HCT116 (cell line): ENCODE measurements around the gene CDC45. TPM values are rescaled to one million over a fixed set of nuclear protein-coding genes. Genes with fewer than 3 reads are reported as not detected.

Experiments
- ATAC-seq: fragments of 200-7000 bp; cut with Tn5 transposase; 2 replicates; pipeline ENCODE4 v1.9.1; 2020; ENCODE audit warnings: mild to moderate bottlenecking, moderate library complexity
- BruUV-seq: library from RNA; stranded (reverse); fragments of 400-500 nt; replicated peaks from 2 replicates; lab custom pipeline; 2021; lab: Mats Ljungman, UMichigan
- CTCF ChIA-PET: fragments of 300-600 bp; sonication (Branson Sonifier 250); formaldehyde crosslinking; loops from one replicate; lab custom pipeline; 2021; ENCODE audit warnings: antibody characterized with exemption; lab: Charles Lee
- POLR2A ChIA-PET: fragments of 300-600, 350-600 bp; sonication (Branson Sonifier 250); formaldehyde crosslinking; loops from one replicate; lab custom pipeline; 2021; ENCODE audit warnings: antibody characterized with exemption; lab: Charles Lee
- RAD21 ChIA-PET, 2 experiments: fragments of 300-600 bp; sonication (Branson Sonifier 250); formaldehyde crosslinking; loops; one replicate each; lab custom pipeline; 2023; ENCODE audit warnings: low total read pairs in 2 of 2; ENCODE audit not compliant: uncharacterized antibody in 2 of 2, unreplicated experiment in 2 of 2, low non-redundant PET in 1 of 2; lab: Charles Lee
- DNase-seq: peaks from one replicate; pipeline ENCODE4 v3.0.0-alpha.2; 2010; ENCODE audit warnings: low read depth, low spot score
- H2AFZ ChIP-seq: fragments of 200-600 bp; shearing (Covaris generic), sonication (generic); 2 replicates; pipeline ENCODE4 v1.6.1; 2017; ENCODE audit warnings: low read depth, mixed run types, mixed read lengths, antibody characterized with exemption, low read length; ENCODE audit not compliant: poor library complexity, severe bottlenecking
- H3K27ac ChIP-seq: 2 replicates; pipeline ENCODE4 v1.5.1; 2012; ENCODE audit warnings: low read depth, low read length
- H3K27me3 ChIP-seq: fragments of 200-600 bp; sonication (generic); 2 replicates; pipeline ENCODE4 v1.6.1; 2016; ENCODE audit warnings: mixed run types, low read length, mixed read lengths; ENCODE audit not compliant: insufficient read depth
- H3K36me3 ChIP-seq, 2 experiments: fragments of 200-500 bp in 1 of 2; fragments of 200-600 bp in 1 of 2; sonication (Bioruptor generic) in 1 of 2; sonication (generic) in 1 of 2; 2 replicates each; pipeline versions ENCODE4 v1.5.1 to v1.6.1; 2014 to 2016; ENCODE audit warnings: low read length in 2 of 2, inconsistent platforms in 1 of 2, mixed read lengths in 1 of 2, mixed run types in 1 of 2; ENCODE audit not compliant: insufficient read depth in 2 of 2, control insufficient read depth in 1 of 2
- H3K4me1 ChIP-seq, 2 experiments: fragments of 200-600 bp in 1 of 2; sonication (generic) in 1 of 2; 2 replicates each; pipeline versions ENCODE4 v1.5.1 to v1.6.1; 2012 to 2017; ENCODE audit warnings: low read length in 2 of 2, inconsistent platforms in 1 of 2, mild to moderate bottlenecking in 1 of 2, mixed read lengths in 1 of 2, mixed run types in 1 of 2, moderate library complexity in 1 of 2; ENCODE audit not compliant: insufficient read depth in 2 of 2, control insufficient read depth in 1 of 2
- H3K4me2 ChIP-seq: fragments of 200-600 bp; sonication (generic); 2 replicates; pipeline ENCODE4 v1.6.1; 2017; ENCODE audit warnings: mixed run types, low read length, mixed read lengths
- H3K4me3 ChIP-seq, 2 experiments: fragments of 200-600 bp in 1 of 2; sonication (generic) in 1 of 2; replicated peaks in 1 of 2; 2 replicates each; pipeline ENCODE4 v1.5.1; 2011 to 2016; ENCODE audit warnings: low read length in 2 of 2, control low read depth in 1 of 2, low read depth in 1 of 2, mild to moderate bottlenecking in 1 of 2, mixed read lengths in 1 of 2, mixed run types in 1 of 2
- H3K79me2 ChIP-seq: fragments of 200-600 bp; sonication (generic); 2 replicates; pipeline ENCODE4 v1.6.1; 2017; ENCODE audit warnings: mild to moderate bottlenecking, mixed run types, low read length, moderate library complexity, mixed read lengths; ENCODE audit not compliant: insufficient read depth
- H3K9ac ChIP-seq: fragments of 200-600 bp; sonication (generic); 2 replicates; pipeline ENCODE4 v1.6.1; 2016; ENCODE audit warnings: low read length, mixed read lengths
- H3K9me2 ChIP-seq: fragments of 200-600 bp; sonication (generic), shearing (Covaris generic); 2 replicates; pipeline ENCODE4 v1.6.1; 2017; ENCODE audit warnings: mixed run types, mild to moderate bottlenecking, moderate library complexity; ENCODE audit not compliant: insufficient read depth
- H3K9me3 ChIP-seq, 2 experiments: fragments of 200-500 bp in 1 of 2; fragments of 200-600 bp in 1 of 2; sonication (Bioruptor generic) in 1 of 2; sonication (generic) in 1 of 2; 2 replicates each; pipeline ENCODE4 v1.6.1; 2014 to 2017; ENCODE audit warnings: low read length in 2 of 2, mixed read lengths in 2 of 2, inconsistent platforms in 1 of 2, low read depth in 1 of 2, mild to moderate bottlenecking in 1 of 2, mixed run types in 1 of 2, moderate library complexity in 1 of 2; ENCODE audit not compliant: control insufficient read depth in 1 of 2, insufficient read depth in 1 of 2
- H4K20me1 ChIP-seq: fragments of 200-600 bp; sonication (generic), shearing (Covaris generic); 2 replicates; pipeline ENCODE4 v1.6.1; 2017; ENCODE audit warnings: mixed run types, mild to moderate bottlenecking, moderate library complexity; ENCODE audit not compliant: insufficient read depth
- CBX3 ChIP-seq: IDR thresholded peaks from 2 replicates; pipeline ENCODE4 v1.6.1; 2012; ENCODE audit warnings: low read depth
- POLR2AphosphoS5 ChIP-seq: IDR thresholded peaks from 2 replicates; pipeline ENCODE4 v1.6.1; 2011; ENCODE audit warnings: mild to moderate bottlenecking, low read depth, low read length, moderate library complexity
- ZNF274 ChIP-seq: fragments of 200-500 bp; sonication (Bioruptor generic); IDR thresholded peaks from 2 replicates; pipeline ENCODE4 v1.6.1; 2014; ENCODE audit warnings: mild to moderate bottlenecking, low read depth, low read length, inconsistent platforms
- intact Hi-C: fragments of 100-400 bp; cut with micrococcal nuclease; formaldehyde crosslinking; loops from 2 replicates; pipeline ENCODE4 v1.10.0; 2022
- total RNA-seq: library from RNA; stranded (reverse); gene quantifications from one replicate; pipeline ENCODE4 v1.2.1, GENCODE V29; 2021; ENCODE audit not compliant: unreplicated experiment
- TF ChIP-seq, protein P1 (sequence below), 3 experiments: fragments of 200-600 bp in 1 of 3; sonication (generic) in 1 of 3; IDR thresholded peaks in 2 of 3; conservative IDR thresholded peaks in 1 of 3; 2 replicates each; pipeline ENCODE4 v1.5.1; 2012 to 2017; ENCODE audit warnings: low read depth in 2 of 3, low read length in 2 of 3, antibody characterized with exemption in 1 of 3, borderline replicate concordance in 1 of 3, control low read depth in 1 of 3, mild to moderate bottlenecking in 1 of 3, mixed read lengths in 1 of 3, mixed run types in 1 of 3, moderate library complexity in 1 of 3; ENCODE audit not compliant: insufficient read depth in 1 of 3

Gene CDC45
- total RNA-seq, 1 experiment from 2014 or later: 43.4 TPM

DNA sequence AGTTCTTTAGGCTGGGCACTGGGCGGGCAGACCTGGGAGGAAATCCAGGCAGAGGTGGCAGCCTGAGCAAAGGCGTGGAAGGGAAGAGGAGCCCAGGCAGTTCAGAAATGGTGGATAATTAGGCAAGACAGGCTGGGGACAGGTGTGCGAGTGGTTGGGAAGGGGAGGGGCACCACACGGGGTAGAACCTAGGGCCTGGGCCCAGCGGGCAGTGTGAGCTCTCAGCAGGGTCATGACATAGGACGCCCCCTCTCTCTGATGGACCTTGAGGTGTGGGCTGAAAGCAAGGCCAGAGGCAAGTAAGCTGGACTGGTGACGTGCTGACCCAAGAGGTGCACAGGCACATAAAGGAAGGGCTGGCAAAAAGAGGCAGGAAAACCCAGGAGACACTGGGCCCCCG, 7.5 kb upstream of the CDC45 start:
- CTCF ChIA-PET: interaction anchor here (0.6 kb wide), 1 partner anchor 293 kb away, joined by 3 read pairs; no protein-coding TSS in a partner anchor
- BruUV-seq: no TSS peak
- intact Hi-C loops: loop anchor here (10.0 kb wide), 1 partner anchor 327 kb away; the partner anchor contains the start of gene ESS2

DNA sequence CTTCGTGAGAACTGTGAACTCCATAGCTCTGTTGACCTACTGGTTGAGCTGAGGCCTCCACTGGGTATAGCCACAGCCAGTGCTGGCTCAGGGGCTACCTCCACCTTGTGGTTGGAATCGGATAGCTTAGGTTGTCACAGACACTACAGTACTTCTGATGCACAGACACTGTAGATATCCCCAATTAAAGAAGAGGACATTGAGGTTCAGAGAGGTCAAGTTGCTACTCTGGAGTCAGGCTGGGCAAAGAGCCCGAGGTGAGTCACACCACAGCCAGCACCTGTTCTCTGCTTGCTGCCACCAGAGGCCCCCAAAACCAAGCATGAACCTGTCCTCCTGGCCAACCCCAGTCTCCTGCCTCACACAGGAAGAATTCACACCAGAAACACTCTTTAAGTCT, 6.1 kb upstream of the CDC45 start:
- ChIA-PET RAD21 (no interaction called here), CTCF (interaction anchor here (0.6 to 2.7 kb wide), 5 partner anchors 9 to 295 kb away, joined by 3 to 11 read pairs (median 5); partner anchors contain the start of gene SLC25A1), POLR2A (interaction anchor here (0.6 kb wide), 1 partner anchor 189 kb away, joined by 4 read pairs; no protein-coding TSS in a partner anchor)
- H2AFZ ChIP-seq: no peak overlapping the region
- no peak overlapping the region for H3K27ac ChIP-seq
- peaks cover 83% of the 10 kb centered on the region for H3K79me2 ChIP-seq
- no peak overlapping the region for H3K9ac ChIP-seq
- no peaks in the 10 kb centered on the region for H3K9me3 ChIP-seq
- no peaks in the 10 kb centered on the region for H3K27me3 ChIP-seq
- no peak overlapping the region for H3K4me3 ChIP-seq
- ATAC-seq: peak; percentile 67
- BruUV-seq: no TSS peak
- TF ChIP-seq, protein P1, sequence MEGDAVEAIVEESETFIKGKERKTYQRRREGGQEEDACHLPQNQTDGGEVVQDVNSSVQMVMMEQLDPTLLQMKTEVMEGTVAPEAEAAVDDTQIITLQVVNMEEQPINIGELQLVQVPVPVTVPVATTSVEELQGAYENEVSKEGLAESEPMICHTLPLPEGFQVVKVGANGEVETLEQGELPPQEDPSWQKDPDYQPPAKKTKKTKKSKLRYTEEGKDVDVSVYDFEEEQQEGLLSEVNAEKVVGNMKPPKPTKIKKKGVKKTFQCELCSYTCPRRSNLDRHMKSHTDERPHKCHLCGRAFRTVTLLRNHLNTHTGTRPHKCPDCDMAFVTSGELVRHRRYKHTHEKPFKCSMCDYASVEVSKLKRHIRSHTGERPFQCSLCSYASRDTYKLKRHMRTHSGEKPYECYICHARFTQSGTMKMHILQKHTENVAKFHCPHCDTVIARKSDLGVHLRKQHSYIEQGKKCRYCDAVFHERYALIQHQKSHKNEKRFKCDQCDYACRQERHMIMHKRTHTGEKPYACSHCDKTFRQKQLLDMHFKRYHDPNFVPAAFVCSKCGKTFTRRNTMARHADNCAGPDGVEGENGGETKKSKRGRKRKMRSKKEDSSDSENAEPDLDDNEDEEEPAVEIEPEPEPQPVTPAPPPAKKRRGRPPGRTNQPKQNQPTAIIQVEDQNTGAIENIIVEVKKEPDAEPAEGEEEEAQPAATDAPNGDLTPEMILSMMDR (IDR thresholded peaks at IDR 0.05 in 2 of 3, conservative IDR thresholded peaks at IDR 0.05 in 1 of 3; ENCODE audit: borderline replicate concordance in 1 of 3, insufficient read depth in 1 of 3, low read depth in 2 of 3, low read length in 2 of 3): peak in 1 of 3 experiments; percentile 19; a peak in 2 of 6 replicates
- no peak for TF ChIP-seq ZNF274
- peaks cover 9% of the 10 kb centered on the region; the same call in 1 of the 2 replicates for H4K20me1 ChIP-seq
- H3K36me3 ChIP-seq: peaks cover 19 to 59% of the 10 kb centered on the region in 2 experiments; a peak in 3 of 4 replicates
- intact Hi-C loops: loop anchor here (10.0 kb wide), 1 partner anchor 329 kb away; the partner anchor contains the start of gene ESS2
- no peak for DNase-seq
- H3K9me2 ChIP-seq: no peaks in the 10 kb centered on the region
- H3K4me1 ChIP-seq: peaks cover 7 to 12% of the 10 kb centered on the region in 2 experiments; a peak in 3 of 4 replicates
- no peak overlapping the region for H3K4me2 ChIP-seq

More for the DNA sequence above, 7.5 kb upstream of the CDC45 start:
- ChIA-PET POLR2A (no interaction called here), RAD21 (no interaction called here)
- Histone ChIP-seq H3K27ac (no peak overlapping the region), H2AFZ (no peak overlapping the region), H3K9me2 (no peaks in the 10 kb centered on the region), H4K20me1 (peaks cover 3% of the 10 kb centered on the region; the same call in 1 of the 2 replicates), H3K4me1 (peaks cover 2 to 3% of the 10 kb centered on the region in 2 experiments; a peak in 3 of 4 replicates), H3K27me3 (no peaks in the 10 kb centered on the region), H3K9me3 (no peaks in the 10 kb centered on the region), H3K79me2 (peaks cover 76% of the 10 kb centered on the region), H3K4me2 (no peak overlapping the region), H3K36me3 (peaks cover 27 to 70% of the 10 kb centered on the region in 2 experiments; a peak in 3 of 4 replicates), H3K4me3 (no peak overlapping the region), H3K9ac (no peak overlapping the region)
- ATAC-seq (no peak), DNase-seq (no peak)
- TF ChIP-seq POLR2AphosphoS5: no peak
- no peak for TF ChIP-seq ZNF274
- no peak for TF ChIP-seq CBX3
- TF ChIP-seq, protein P1 (IDR thresholded peaks at IDR 0.05 in 2 of 3, conservative IDR thresholded peaks at IDR 0.05 in 1 of 3; ENCODE audit: borderline replicate concordance in 1 of 3, insufficient read depth in 1 of 3, low read depth in 2 of 3, low read length in 2 of 3): no peak
